22Rv1 (cell line): ENCODE results near the gene UBR4.

Experiments
- H3K27ac ChIP-seq: fragments of 450-650 bp; 2 replicates; pipeline ENCODE4 v1.5.1; 2017
- ZFX ChIP-seq: fragments of 450-650 bp; IDR thresholded peaks from 2 replicates; pipeline ENCODE4 v1.6.1; 2017; ENCODE audit warnings: antibody characterized with exemption, borderline replicate concordance
- TF ChIP-seq, protein P1 (sequence below): fragments of 450-650 bp; IDR thresholded peaks from 2 replicates; pipeline ENCODE4 v1.5.1; 2017; ENCODE audit warnings: mild to moderate bottlenecking

The UBR4 gene

DNA sequence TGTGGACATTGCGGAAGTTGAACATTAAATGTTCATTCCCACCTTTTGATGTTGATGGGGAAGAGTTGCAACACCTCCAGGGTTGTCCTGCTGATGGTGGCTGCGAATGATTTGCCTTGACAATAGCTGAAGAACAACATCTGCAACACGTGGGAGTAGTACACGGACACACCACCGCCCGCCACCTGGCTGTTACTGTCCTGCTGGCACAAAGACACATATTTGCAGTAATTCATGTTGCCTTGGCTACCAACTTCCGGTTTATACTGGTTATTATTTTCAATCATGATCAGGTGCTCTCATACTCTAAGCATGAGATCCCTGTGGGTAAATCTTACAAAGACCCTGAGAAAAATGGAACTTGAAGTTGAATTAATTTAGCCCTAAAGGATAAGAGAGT, 55.2 kb downstream of the UBR4 start:
- no peak overlapping the region for H3K27ac ChIP-seq
- TF ChIP-seq, protein P1, sequence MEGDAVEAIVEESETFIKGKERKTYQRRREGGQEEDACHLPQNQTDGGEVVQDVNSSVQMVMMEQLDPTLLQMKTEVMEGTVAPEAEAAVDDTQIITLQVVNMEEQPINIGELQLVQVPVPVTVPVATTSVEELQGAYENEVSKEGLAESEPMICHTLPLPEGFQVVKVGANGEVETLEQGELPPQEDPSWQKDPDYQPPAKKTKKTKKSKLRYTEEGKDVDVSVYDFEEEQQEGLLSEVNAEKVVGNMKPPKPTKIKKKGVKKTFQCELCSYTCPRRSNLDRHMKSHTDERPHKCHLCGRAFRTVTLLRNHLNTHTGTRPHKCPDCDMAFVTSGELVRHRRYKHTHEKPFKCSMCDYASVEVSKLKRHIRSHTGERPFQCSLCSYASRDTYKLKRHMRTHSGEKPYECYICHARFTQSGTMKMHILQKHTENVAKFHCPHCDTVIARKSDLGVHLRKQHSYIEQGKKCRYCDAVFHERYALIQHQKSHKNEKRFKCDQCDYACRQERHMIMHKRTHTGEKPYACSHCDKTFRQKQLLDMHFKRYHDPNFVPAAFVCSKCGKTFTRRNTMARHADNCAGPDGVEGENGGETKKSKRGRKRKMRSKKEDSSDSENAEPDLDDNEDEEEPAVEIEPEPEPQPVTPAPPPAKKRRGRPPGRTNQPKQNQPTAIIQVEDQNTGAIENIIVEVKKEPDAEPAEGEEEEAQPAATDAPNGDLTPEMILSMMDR = no peak
- TF ChIP-seq ZFX = no peak

DNA sequence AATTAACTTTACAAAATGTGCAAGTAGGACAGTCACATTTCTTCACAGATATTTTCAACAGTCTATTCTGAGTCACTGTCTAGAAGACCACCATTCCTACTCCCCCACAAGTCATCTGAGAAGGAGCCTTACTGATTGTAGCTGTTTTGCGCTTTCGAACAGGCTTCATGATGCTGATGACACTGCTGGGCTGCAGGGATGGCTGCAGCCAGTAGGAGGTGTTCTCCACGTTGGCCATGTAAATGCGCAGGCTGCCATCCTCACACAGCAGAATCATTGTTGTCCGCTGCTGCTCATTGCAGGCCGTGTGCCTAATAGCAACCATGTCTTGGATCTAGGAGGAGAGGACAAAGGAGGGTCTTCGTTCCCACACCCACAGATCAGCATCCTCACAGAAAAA, 56.9 kb downstream of the UBR4 start:
- TF ChIP-seq, protein P1 = 0 out of 2 replicates have a peak, but pooled peaks have one; percentile 4
- TF ChIP-seq ZFX = no peak
- no peak overlapping the region for H3K27ac ChIP-seq

GRCh38 chr1:19151537-19151936, 58.5 kb downstream of the UBR4 start:
- no peak overlapping the region for H3K27ac ChIP-seq
- TF ChIP-seq ZFX = no peak
- TF ChIP-seq, protein P1 = no peak

- H3K27ac ChIP-seq = no peak overlapping the region
- TF ChIP-seq ZFX = no peak
- TF ChIP-seq, protein P1 = no peak
Observed at GRCh38 chr1:19149736-19150135, 60.3 kb downstream of the UBR4 start.

- TF ChIP-seq, protein P1 = no peak
- no peak for TF ChIP-seq ZFX
- no peak overlapping the region for H3K27ac ChIP-seq
Observed at GRCh38 chr1:19140465-19140864, 69.6 kb downstream of the UBR4 start.

DNA sequence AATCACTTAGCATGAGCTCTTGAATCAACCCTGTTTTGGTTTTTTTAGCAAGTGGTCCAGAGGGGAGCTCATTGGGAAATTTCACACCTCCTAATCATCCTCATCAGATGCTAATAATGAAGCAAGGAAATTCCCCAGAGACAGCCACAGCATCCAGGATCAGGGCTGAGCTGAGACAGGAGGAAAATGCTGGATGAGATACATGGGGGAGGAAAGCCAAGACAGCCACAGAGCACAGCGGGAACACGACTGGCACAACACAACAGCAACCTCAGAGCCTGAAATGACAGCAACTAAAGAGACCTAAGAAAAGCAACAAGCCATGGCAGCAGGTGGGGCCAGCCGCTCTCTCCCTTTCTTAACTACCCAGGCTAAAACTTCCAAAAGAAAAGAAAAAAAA, 70.4 kb downstream of the UBR4 start:
- TF ChIP-seq, protein P1 = no peak
- TF ChIP-seq ZFX = no peak
- no peak overlapping the region for H3K27ac ChIP-seq

GRCh38 chr1:19138958-19139581, 71.0 kb downstream of the UBR4 start:
- TF ChIP-seq, protein P1 = no peak
- TF ChIP-seq ZFX = no peak
- H3K27ac ChIP-seq = no peak overlapping the region
